ENCODE measurements around the gene GASK1A.

GRCh38 chr3:43036621-43037423 lies 57.7 kb downstream of the GASK1A start:
- TF ChIP-seq CTCF (IDR thresholded peaks at IDR 0.05 in 8 of 11, conservative IDR thresholded peaks at IDR 0.05 in 3 of 11) = no peak
- no peak for TF ChIP-seq POLR2AphosphoS5 (IDR thresholded peaks at IDR 0.05)
- TF ChIP-seq POLR2A (IDR thresholded peaks at IDR 0.05) = no peak
